Sigmoid colon (tissue), 4 donors: ENCODE results near the gene SLC25A34.

Experiments
- POLR2A ChIP-seq, 2 donors: fragments of 450-650 bp; IDR thresholded peaks; one replicate each; pipeline ENCODE4 v1.6.1; 2016; ENCODE audit warnings: antibody characterized with exemption in 2 of 2, mild to moderate bottlenecking in 2 of 2, moderate library complexity in 2 of 2
- POLR2AphosphoS5 ChIP-seq, 4 donors: sonication (generic); formaldehyde crosslinking; IDR thresholded peaks; one replicate each; pipeline ENCODE4 v1.6.1; 2017; ENCODE audit warnings: antibody characterized with exemption in 4 of 4
- TF ChIP-seq, protein P1 (sequence below), 4 experiments: fragments of 450-650 bp in 3 of 4; fragments of 200-600 bp in 1 of 4; IDR thresholded peaks; one replicate each; pipeline ENCODE4 v1.5.1; 2016 to 2019; ENCODE audit warnings: antibody characterized with exemption in 4 of 4, mild to moderate bottlenecking in 3 of 4, moderate library complexity in 2 of 4

DNA sequence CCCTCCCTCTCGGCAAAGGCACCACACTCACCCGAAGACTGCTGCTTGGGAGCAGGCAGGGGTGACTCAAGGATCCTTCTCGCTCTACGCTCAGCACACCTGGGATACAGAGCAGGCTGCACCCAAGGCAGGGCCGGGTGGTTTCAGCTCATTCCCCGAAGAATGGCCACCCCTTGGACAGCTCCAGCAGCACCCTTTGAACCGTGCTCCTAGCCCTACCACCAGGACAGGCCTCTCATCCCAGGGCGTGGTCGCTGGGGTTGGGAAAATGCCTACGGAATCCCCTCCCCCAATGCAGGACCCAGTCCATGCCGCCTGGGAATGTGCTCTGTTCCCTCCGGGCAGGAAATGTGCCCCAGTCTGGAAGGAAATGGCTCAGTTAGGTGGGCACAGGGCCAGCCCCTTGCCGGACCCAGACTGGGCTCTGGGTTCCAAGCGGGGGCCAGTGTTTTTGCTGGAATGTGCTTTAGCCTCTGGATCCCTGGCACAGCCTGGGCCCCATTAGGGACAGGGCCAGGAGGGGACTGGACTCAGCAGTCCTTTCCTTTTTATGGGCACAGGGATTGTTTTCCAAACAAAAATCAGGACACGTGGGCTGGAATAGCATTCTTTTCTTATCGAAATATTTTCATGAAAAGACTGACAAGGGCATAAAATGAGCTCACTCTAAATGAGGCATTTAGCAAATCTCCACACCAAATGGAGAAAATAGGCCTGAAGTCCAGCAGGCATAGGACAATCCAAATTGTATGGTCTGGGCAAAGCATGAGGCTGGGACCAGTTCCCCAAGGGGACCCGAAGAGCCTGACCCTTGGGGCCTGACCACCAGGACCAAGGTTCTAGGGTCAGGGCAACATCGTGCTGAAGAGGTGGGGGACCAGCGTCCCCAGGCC, 13.6 kb downstream of the SLC25A34 start:
- TF ChIP-seq, protein P1, sequence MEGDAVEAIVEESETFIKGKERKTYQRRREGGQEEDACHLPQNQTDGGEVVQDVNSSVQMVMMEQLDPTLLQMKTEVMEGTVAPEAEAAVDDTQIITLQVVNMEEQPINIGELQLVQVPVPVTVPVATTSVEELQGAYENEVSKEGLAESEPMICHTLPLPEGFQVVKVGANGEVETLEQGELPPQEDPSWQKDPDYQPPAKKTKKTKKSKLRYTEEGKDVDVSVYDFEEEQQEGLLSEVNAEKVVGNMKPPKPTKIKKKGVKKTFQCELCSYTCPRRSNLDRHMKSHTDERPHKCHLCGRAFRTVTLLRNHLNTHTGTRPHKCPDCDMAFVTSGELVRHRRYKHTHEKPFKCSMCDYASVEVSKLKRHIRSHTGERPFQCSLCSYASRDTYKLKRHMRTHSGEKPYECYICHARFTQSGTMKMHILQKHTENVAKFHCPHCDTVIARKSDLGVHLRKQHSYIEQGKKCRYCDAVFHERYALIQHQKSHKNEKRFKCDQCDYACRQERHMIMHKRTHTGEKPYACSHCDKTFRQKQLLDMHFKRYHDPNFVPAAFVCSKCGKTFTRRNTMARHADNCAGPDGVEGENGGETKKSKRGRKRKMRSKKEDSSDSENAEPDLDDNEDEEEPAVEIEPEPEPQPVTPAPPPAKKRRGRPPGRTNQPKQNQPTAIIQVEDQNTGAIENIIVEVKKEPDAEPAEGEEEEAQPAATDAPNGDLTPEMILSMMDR (IDR thresholded peaks at IDR 0.05): no peak
- TF ChIP-seq POLR2AphosphoS5 (IDR thresholded peaks at IDR 0.05) (no peak), POLR2A (IDR thresholded peaks at IDR 0.05) (no peak)
